NCI-H226 (cell line): Measurements from ENCODE around the gene PCYT2.
"Not testable (repeated sequence)": the region's sequence is repeated elsewhere in the genome, so short reads cannot be mapped to it uniquely, and the experiment has no call there.

Experiments used
- DNase-seq: peaks from one replicate; pipeline ENCODE4 v3.0.0-alpha.2; 2015

PCYT2 gene

GRCh38 chr17:81911277-81911961 is at the start of gene PCYT2:
PCYT2 (minus strand) TSS chr17:81911399; CDS start chr17:81911355, 44 bp downstream.
- DNase-seq, result peak; percentile 66

GRCh38 chr17:81960130-81960958 is 49.1 kb upstream of the PCYT2 start:
- no peak for DNase-seq

DNA sequence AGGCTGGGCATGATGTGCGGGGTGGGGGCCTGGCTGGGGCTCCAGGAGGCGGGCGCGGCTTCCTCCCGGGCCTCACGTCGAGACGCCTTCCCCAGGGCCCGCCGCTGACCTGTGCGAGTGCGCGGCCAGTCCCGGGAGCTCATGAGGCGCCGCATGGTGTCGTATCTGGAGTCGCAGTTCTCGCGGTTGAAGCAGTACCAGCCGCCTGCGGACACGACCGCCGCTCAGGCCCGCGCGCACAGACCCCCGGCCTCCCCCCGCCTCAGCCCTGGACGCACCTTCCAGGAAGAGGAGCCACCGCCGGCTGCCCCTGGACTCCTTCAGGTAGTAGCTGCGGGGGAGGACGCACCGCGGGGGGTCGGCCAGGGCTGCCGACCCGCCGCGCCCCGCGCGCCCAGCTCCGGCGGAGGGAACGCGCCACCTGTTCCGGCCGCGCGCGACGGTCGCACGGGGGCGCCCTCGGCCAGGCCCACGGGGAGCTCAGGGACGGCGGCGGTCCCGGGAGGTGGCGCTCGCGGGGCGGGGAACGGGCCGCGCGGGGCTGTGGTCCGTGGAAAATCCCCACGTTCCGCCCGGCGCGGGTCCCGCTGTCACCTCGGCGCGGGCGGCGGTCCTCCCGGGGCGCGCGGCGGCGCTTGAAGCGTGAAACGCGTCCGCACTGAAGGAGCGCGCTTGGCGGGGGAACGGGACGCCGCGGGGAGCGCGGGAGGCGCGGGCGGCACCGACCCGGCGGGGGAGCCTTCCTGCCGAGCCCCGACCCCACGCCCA is 48.3 kb upstream of the PCYT2 start:
- peak; percentile 47 for DNase-seq

DNA sequence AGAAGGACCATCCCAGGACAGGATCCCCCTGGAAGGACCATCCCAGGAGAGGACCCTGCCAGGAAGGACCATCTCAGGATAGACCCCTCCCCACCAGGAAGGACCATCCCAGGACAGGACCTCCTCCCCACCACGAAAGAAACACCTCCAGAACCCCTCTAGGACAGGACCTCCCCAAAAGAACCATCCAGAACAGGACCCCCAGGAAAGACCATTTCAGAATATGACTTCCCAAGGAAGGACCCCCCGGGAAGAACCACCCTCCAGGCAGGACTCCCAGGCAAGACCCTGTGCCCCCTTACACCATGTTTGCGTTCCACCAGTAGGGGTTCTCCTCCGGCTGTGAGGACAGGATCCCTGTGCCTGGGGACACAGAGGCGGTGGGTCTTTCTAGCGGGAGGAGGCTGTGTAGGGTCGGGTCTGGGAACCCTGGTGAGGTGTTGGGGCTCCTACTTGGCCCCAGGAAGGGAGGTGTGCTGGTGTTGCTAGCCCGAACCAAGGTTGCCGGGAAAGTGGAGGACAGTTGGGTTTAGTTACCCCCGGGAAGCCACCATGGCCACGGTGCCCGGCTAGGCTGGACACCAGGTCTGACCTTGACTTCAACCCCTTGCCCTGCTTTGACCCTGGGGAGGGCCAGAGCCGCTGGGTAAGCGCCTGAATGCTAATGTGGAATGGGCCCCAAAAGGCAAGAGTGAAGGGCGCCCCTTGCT is 47.6 kb upstream of the PCYT2 start:
- DNase-seq, result no peak

DNA sequence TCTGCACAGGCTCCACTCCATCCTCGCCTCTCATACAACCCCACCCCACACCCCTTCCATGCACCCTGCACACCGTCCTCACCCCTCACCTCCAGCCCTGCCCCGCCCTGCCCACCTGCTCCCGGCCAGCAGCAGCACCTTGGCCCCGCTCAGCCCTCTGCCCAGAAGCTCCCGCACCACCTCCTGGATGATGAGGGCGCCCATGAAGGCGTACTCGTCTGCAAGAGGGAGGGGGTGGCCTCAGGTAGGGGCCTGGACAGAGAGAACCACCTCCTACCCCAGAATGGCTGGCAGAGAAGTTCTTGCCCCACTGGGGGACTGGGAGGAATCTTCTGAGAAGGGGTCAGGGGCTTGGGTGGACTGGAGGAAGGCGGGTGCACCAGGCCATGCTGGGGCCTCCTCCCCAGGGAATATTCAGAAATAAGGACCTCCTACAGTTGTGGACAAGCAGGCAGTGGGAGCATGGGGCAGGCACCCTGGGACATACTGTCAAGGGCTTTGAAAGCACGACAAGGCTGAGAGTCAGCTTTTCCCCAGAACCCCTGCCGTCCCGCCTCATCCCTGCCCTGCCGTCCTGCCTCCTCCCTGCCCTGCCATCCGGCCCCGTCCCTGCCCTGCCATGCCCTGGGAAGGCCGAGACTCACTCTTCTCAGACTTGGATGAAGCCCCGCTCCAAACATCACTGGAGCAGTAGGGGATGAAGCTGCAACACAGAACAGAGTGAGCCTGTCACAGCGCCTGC is 46.7 kb upstream of the PCYT2 start:
- DNase-seq, result no peak

DNA sequence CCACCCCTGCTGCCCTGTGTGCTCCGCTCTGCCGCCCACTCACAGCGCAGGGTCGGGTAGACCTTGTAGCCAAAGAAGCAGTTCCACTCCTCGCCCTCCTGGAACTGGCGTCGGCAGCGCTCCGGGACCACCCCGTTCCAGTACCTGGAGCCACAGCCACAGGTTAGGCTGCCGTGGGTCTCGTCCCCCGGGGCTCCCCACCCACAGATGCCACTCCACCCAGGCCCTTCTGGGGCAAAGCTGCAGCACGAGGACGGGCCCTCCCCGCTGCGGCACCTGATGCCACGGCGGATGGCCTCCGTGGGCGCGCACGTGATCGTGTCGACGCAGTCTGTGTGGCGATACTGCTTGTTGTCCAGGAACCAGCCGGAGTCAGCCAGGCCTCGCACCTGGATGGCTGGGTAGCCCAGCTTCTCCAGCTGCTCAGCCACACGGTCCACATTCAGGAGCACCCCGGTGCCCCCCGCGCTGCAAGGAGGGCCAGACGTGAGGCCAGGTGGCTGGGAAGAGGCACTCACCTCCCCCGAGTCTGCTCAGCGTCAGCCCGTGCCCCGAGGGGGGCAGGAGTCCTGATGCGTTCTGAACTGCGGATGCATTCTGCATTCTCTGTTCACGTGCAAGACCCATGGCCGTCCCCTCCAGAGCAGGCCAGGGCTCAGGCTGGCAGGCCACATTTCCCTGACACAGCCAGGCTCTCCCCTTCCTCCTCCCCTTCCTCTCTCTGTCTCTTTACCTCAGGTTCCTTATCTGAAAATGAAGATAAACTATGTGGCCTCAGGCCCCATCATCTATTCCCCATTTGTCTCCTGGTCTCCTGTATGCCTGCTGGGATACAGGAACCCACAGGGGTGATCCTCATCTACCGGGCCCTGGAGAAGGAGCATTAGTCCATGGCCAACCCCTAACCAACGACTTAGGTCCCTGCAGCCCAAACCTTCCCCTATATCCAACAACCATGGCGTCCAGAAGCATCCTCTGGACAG is 45.7 kb upstream of the PCYT2 start:
- DNase-seq, result no peak

GRCh38 chr17:81955756-81956544 is 44.8 kb upstream of the PCYT2 start:
- DNase-seq, result no peak

- no peak for DNase-seq
Measured at GRCh38 chr17:81955058-81955681, 44.0 kb upstream of the PCYT2 start.

GRCh38 chr17:81954131-81955057 is 43.2 kb upstream of the PCYT2 start:
- DNase-seq, result no peak

GRCh38 chr17:81953443-81953842 is 42.2 kb upstream of the PCYT2 start:
- not testable (repeated sequence) for DNase-seq

GRCh38 chr17:81952792-81953228 is 41.6 kb upstream of the PCYT2 start:
- DNase-seq, result no peak

DNA sequence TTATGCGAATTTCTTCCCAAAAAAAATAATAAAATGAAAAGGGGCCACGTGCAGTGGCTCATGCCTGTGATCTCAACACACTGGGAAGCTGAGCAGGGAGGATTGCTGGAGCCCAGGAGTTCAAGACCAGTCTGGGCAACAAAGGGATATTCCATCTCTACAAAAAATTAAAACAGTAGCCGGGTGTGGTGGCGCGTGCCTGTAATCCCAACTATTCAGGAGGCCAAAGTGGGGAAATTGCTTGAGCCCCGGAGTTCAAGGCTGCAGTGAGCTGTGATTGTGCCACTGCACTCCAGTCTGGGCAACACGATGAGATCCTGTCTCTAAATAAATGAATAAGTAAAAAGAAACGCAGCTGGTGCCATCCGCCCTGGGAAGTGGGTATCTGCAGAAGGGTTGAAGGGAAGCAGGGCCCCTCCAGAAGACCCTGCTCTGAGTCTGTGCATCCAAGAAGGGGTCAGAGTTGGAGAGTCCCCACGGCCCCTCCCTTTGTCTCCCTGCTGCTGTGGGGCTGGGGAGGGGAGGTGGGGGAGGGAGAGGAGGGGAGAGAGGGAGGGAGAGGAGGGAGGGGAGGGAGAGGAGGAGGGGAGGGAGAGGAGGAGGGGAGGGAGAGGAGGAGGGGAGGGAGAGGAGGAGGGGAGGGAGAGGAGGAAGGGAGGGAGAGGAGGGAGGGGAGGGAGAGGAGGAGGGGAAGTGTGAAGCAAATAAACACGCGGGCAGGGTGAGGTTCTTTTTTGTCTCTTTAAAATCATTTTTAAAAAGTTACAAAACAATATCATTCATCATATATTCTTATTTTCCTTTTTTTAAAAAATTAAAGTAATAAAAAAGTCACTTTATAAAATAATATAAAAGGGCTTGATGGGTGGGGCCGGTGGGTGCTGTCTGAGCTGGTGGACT is 40.8 kb upstream of the PCYT2 start:
- DNase-seq, result no peak

GRCh38 chr17:81950501-81950900 is 39.3 kb upstream of the PCYT2 start:
- DNase-seq, result no peak

DNA sequence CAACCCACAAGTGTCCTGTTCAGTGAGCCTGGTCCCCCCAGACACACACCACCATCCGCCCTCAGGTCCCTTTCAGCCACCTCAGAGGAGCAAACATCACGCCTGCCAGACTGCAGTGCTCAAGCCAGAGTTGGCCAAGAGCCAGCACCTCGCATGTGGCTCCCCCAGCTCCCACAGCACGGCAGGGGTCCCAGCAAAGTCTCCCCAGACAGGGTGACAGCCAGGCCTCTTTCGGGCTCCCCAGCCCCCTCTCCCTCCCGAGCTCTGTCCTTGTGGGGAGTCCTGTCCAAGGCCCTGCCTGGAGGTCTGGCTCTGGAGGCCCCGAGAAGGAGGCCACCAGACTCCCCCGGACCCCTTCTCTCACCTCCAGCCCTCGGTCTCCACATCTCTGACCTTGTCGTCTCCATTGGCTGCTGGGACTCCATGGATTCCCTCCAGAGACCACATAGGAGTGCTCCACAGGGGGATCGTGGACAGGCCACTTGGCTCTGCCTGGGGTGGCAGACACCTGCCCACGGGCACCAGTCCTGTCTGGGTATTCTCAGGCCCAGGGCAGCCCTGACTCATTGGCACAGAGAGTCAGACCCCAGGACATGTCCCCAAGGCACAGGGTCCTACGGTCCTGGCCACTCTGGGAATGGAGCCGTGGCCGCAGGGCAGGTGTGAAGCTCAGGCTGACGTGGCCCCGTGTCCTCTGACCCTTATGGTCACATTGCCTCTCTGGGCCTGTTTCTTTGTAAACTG is 37.6 kb upstream of the PCYT2 start:
- DNase-seq, result no peak

DNA sequence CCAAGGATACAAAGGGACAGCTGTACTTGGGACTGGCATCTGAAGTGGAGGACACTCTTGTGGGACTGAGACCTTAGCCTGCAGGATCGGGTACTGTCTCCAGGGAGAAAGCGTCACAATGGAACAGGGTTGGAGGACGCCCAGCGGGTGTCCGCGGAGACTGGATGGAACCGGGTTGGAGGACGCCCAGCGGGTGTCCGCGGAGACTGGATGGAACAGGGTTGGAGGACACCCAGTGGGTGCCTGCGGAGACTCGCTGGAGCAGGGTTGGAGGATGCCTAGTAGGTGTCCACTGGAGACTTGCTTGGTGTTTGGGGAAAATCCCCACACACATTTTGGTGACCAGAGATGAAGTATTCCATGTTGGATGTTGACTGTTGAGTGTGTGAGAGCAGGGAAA is 36.0 kb upstream of the PCYT2 start, which contains the start of gene MYADML2:
TSS of gene MYADML2 (minus strand) at position 45 of the 400 bp plus-strand sequence. CDS start 5,492 bp downstream, outside the sequence.
- no peak for DNase-seq

- no peak for DNase-seq
Measured at GRCh38 chr17:81944858-81945257, 33.7 kb upstream of the PCYT2 start.
